ENCODE data around the gene HS3ST5. TPM values are rescaled to one million over a fixed set of nuclear protein-coding genes. Genes with fewer than 3 reads are reported as not detected.
"Not testable (repeated sequence)": the region's sequence is repeated elsewhere in the genome, so short reads cannot be mapped to it uniquely, and the experiment has no call there.

The HS3ST5 gene
- total RNA-seq, 3 donors from 2014 or later, result not detected

- H3K4me3 Mint-ChIP-seq, result not testable (repeated sequence)
Measured at GRCh38 chr6:114044566-114044965, 298.3 kb downstream of the HS3ST5 start.

DNA sequence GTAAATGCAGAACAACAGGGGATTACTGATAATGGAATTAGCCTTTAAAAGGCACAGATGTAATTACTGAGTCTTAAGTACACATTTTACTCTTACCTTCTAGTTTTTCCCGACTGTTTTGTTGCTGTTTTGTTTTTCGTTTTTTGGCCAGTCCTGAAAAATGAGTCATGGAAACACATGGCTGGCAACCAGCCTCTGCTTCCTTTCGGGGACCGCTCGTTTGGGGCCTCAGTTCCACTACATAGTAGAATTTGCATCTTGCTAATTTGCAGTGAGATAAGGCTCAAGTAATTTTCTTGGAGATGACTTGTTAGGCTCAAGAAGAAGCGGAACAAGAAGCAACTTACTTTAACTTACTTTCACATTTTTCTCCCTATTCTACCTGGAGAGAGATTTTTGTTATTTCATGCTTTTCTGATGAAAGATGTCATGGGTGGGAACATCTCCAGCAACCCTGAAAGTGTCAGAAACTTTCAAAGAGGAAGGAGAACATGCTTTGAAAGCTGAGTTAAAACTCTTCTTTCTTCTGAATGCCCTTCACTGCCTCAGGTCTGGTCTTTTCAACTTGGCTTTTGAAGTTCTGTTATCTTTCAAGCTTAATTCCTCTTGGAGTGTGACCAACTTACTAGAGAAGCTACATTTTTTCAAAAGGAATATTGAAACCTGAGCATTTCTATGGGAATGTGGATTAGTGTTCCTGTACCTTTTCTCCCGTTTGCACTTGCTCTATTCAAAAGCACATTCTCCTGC, 300.4 kb downstream of the HS3ST5 start:
- Mint-ChIP-seq H3K9me3 (no peaks in the 10 kb centered on the region), H3K4me1 (ENCODE audit: low read depth) (no peaks in the 10 kb centered on the region), H3K27me3 (ENCODE audit: low read depth) (no peaks in the 10 kb centered on the region), H3K36me3 (ENCODE audit: insufficient read depth) (no peaks in the 10 kb centered on the region), H3K4me3 (no peak overlapping the region)
- ATAC-seq (no peak), DNase-seq (no peak)

More at GRCh38 chr6:114044566-114044965, 298.3 kb downstream of the HS3ST5 start:
- not testable (repeated sequence) for ATAC-seq; H3K36me3 Mint-ChIP-seq (ENCODE audit: insufficient read depth); H3K27me3 Mint-ChIP-seq (ENCODE audit: low read depth); H3K4me1 Mint-ChIP-seq (ENCODE audit: low read depth); H3K9me3 Mint-ChIP-seq; DNase-seq

DNA sequence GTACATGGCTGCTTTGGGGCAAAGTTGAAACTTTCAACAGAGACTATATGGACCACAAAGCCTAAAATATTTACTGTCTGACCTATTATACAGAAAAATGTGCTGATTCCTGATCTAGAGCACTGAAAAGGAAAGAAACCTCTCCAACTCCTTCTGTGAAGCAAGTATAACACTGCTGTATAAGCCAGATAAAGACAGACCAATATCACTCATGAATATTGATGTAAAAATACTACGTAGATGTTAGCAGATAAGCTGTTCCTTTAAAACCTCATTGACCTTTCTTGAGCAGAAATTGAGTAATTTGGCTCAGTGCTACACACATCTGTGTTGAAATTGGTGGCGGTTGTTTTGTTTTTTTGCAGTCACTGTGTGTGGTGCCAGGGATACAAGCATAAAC, 302.0 kb downstream of the HS3ST5 start:
- ATAC-seq, result no peak
- Mint-ChIP-seq H3K36me3 (ENCODE audit: insufficient read depth) (no peaks in the 10 kb centered on the region), H3K9me3 (no peaks in the 10 kb centered on the region), H3K27me3 (ENCODE audit: low read depth) (no peaks in the 10 kb centered on the region), H3K4me1 (ENCODE audit: low read depth) (no peaks in the 10 kb centered on the region), H3K4me3 (no peak overlapping the region)
- DNase-seq, result no peak

GRCh38 chr6:114039841-114040240, 303.0 kb downstream of the HS3ST5 start:
- Mint-ChIP-seq H3K36me3 (ENCODE audit: insufficient read depth) (no peaks in the 10 kb centered on the region), H3K4me1 (ENCODE audit: low read depth) (no peaks in the 10 kb centered on the region), H3K9me3 (peaks cover 4% of the 10 kb centered on the region)

GRCh38 chr6:114033606-114034005, 309.2 kb downstream of the HS3ST5 start:
- H3K9me3 Mint-ChIP-seq, result peaks cover 4% of the 10 kb centered on the region
- no peak overlapping the region for H3K4me3 Mint-ChIP-seq
- ATAC-seq (no peak), DNase-seq (no peak)
- H3K4me1 Mint-ChIP-seq (ENCODE audit: low read depth), result no peaks in the 10 kb centered on the region
- H3K36me3 Mint-ChIP-seq (ENCODE audit: insufficient read depth), result no peaks in the 10 kb centered on the region
- H3K27me3 Mint-ChIP-seq (ENCODE audit: low read depth), result no peaks in the 10 kb centered on the region

More at GRCh38 chr6:114039841-114040240, 303.0 kb downstream of the HS3ST5 start:
- no peak overlapping the region for H3K4me3 Mint-ChIP-seq
- DNase-seq, result no peak
- ATAC-seq, result no peak
- no peaks in the 10 kb centered on the region for H3K27me3 Mint-ChIP-seq (ENCODE audit: low read depth)

DNA sequence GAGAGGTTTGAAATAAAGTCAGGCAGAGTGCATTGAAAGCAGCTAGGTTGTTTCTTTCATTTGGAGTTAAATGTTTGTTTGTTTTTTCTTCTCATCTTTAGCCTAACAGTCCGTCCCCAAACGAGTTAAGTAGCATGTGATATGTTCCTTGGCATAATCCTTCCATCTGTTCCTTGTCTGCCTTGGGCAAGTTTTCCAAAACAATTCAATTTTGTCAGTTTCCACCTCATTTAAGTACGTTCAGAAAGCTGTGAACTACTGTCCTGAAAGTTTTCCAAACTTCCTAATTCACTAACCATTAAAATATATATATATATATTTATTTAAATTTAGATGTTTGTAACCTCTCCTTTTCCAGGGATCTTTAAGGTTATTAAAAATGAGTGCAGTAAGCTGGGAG, 310.1 kb downstream of the HS3ST5 start:
- DNase-seq (no peak), ATAC-seq (no peak)
- peaks cover 4% of the 10 kb centered on the region for H3K9me3 Mint-ChIP-seq
- H3K4me3 Mint-ChIP-seq, result no peak overlapping the region
- H3K4me1 Mint-ChIP-seq (ENCODE audit: low read depth), result no peaks in the 10 kb centered on the region
- H3K36me3 Mint-ChIP-seq (ENCODE audit: insufficient read depth), result no peaks in the 10 kb centered on the region
- H3K27me3 Mint-ChIP-seq (ENCODE audit: low read depth), result no peaks in the 10 kb centered on the region

- ATAC-seq (no peak), DNase-seq (no peak)
- Mint-ChIP-seq H3K4me3 (no peak overlapping the region), H3K27me3 (ENCODE audit: low read depth) (peaks cover 2% of the 10 kb centered on the region), H3K36me3 (ENCODE audit: insufficient read depth) (no peaks in the 10 kb centered on the region), H3K9me3 (peaks cover 4% of the 10 kb centered on the region), H3K4me1 (ENCODE audit: low read depth) (no peaks in the 10 kb centered on the region)
Measured at GRCh38 chr6:114030767-114031166, 312.1 kb downstream of the HS3ST5 start.

DNA sequence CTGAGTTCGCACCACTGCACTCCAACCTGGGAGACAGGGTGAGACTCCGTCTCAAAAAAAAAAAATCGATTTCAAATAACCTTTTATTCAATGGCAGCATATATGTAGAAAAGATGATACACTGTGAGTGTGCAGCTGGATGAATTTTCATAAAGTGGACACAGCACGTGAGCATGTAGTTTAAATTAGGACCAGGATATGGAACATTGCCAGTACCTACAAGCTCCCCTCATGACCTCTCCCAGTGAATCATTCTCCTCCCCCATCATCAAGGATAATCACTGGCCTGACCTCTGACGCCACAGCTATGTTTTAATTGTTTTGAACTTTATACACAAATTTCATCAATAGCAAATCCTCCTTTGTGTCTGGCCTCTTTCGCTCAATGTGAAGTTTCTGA, 318.1 kb downstream of the HS3ST5 start:
- Mint-ChIP-seq H3K36me3 (ENCODE audit: insufficient read depth) (no peaks in the 10 kb centered on the region), H3K27me3 (ENCODE audit: low read depth) (peaks cover 2% of the 10 kb centered on the region), H3K4me1 (ENCODE audit: low read depth) (no peaks in the 10 kb centered on the region), H3K9me3 (no peaks in the 10 kb centered on the region), H3K4me3 (no peak overlapping the region)
- no peak for ATAC-seq
- no peak for DNase-seq

DNA sequence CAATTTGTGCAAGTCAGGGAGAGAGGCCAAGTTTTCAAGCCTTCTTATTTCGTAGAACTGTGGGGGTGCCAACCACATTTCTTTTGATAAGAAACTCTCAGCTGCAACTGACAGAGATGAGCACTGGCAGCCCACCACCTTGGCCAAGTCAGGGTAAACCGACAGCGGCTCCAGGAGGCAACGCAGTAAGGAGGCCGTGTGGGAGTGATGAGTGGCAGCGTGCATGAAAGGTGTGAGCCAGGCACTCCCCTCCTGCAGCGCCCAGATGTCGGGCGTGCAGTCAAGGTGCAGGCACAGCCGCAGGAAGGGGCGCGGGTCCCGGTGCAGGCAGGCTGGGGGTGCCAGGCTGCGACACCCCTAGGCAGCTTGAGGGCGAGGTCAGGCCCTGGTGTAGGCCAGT, 322.6 kb downstream of the HS3ST5 start:
- H3K4me3 Mint-ChIP-seq, result no peak overlapping the region
- no peak for DNase-seq
- H3K4me1 Mint-ChIP-seq (ENCODE audit: low read depth), result no peaks in the 10 kb centered on the region

DNA sequence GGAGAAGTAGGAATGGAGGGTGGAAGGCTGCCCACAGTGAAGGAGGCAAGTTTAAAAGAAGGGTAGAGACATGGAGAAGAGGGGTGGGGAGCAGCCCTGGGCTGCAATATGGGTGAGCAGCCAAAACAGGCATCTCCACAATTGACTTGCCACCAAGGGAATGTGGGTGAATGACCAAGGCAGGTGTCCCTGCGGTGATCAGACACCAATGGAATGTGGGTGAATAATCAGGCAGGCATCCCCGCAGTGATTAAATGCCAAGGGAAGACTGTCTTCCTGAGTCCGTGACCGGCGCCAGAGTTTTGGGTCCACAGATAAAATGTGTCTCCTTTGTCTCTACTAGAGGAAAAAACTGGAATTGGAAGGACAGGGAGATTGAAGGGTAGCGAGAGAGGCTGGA, 325.7 kb downstream of the HS3ST5 start:
- not testable (repeated sequence) for ATAC-seq; DNase-seq; H3K9me3 Mint-ChIP-seq; H3K4me3 Mint-ChIP-seq; H3K36me3 Mint-ChIP-seq (ENCODE audit: insufficient read depth); H3K4me1 Mint-ChIP-seq (ENCODE audit: low read depth); H3K27me3 Mint-ChIP-seq (ENCODE audit: low read depth)

More for the DNA sequence above, 322.6 kb downstream of the HS3ST5 start:
- ATAC-seq, result no peak
- Mint-ChIP-seq H3K27me3 (ENCODE audit: low read depth) (peaks cover 5% of the 10 kb centered on the region), H3K9me3 (no peaks in the 10 kb centered on the region), H3K36me3 (ENCODE audit: insufficient read depth) (no peaks in the 10 kb centered on the region)

- not testable (repeated sequence) for H3K9me3 Mint-ChIP-seq; DNase-seq; H3K27me3 Mint-ChIP-seq (ENCODE audit: low read depth); H3K36me3 Mint-ChIP-seq (ENCODE audit: insufficient read depth); H3K4me3 Mint-ChIP-seq; H3K4me1 Mint-ChIP-seq (ENCODE audit: low read depth); ATAC-seq
Measured at GRCh38 chr6:114014106-114014505, 328.7 kb downstream of the HS3ST5 start.

DNA sequence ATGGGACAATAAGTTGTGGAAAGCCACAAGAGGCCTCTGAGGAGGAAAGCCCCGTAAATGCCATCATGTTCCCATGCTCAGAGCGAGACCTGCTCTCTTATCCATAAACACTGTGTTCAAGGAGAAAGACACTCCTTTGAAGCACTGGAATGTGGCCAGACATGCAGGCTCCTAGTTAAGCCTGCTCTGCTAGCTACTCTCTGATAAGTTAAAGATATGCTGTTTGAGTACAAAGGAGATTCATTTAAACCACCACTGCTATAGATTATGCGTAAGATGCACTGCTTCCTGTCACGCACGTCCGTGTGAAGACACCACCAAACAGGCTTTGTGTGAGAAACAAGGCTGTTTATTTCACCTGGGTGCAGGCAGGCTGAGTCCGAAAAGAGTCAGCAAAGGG, 331.3 kb downstream of the HS3ST5 start:
- H3K27me3 Mint-ChIP-seq (ENCODE audit: low read depth); H3K4me3 Mint-ChIP-seq; DNase-seq; H3K9me3 Mint-ChIP-seq; H3K4me1 Mint-ChIP-seq (ENCODE audit: low read depth); H3K36me3 Mint-ChIP-seq (ENCODE audit: insufficient read depth): not testable (repeated sequence)
- ATAC-seq, result peak in 1 of 2 donors; percentile 34

DNA sequence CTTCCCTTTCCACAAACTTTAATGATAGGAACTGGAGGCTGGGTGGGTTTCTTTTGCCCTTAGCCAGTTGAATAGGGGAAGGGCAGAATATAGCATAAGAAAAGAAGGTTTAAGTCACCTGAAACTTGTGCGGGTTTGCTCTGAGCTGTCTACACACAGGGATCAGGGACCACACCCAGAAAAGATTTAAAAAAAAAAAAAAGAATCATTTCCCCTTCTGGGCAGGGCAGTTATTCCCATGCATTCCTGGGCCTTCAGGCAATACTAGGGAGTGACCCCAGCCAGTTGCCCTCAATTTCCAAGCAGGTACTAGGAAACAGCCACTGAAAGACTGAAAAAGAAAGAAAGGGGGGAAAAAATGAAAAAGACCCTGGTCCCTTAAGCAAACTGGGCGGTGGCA, 332.3 kb downstream of the HS3ST5 start:
- no peak for DNase-seq

DNA sequence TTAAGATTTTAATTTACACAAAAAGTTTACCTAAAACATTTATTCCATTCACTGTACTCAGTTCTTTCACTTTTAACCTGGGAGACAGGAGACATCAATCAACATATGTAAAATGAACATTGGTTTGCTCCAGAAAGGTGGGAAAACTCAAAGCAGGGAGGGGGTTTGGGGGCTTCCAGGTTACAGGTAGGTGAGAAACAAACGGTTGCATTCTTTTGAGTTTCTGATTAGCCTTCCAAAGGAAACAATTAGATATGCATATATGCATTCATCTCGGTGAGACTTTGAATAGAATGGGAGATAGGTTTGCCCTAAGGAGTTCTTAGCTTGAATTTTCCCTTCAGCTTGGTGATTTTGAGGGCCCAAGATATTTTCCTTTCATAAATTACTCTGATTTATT, 333.6 kb downstream of the HS3ST5 start:
- peaks cover 10% of the 10 kb centered on the region for H3K4me1 Mint-ChIP-seq (ENCODE audit: low read depth)
- H3K27me3 Mint-ChIP-seq (ENCODE audit: low read depth), result peaks cover 7% of the 10 kb centered on the region

More for the DNA sequence above, 332.3 kb downstream of the HS3ST5 start:
- Mint-ChIP-seq H3K4me3 (no peak overlapping the region), H3K4me1 (ENCODE audit: low read depth) (peaks cover 10% of the 10 kb centered on the region), H3K27me3 (ENCODE audit: low read depth) (peaks cover 2% of the 10 kb centered on the region), H3K36me3 (ENCODE audit: insufficient read depth) (no peaks in the 10 kb centered on the region), H3K9me3 (no peaks in the 10 kb centered on the region)
- no peak for ATAC-seq

GRCh38 chr6:114008331-114008730, 334.5 kb downstream of the HS3ST5 start:
- peaks cover 10% of the 10 kb centered on the region for H3K27me3 Mint-ChIP-seq (ENCODE audit: low read depth)
- ATAC-seq (no peak), DNase-seq (no peak)
- no peaks in the 10 kb centered on the region for H3K36me3 Mint-ChIP-seq (ENCODE audit: insufficient read depth)
- no peaks in the 10 kb centered on the region for H3K9me3 Mint-ChIP-seq
- no peak overlapping the region for H3K4me3 Mint-ChIP-seq
- H3K4me1 Mint-ChIP-seq (ENCODE audit: low read depth), result peaks cover 10% of the 10 kb centered on the region

More for the DNA sequence above, 333.6 kb downstream of the HS3ST5 start:
- Mint-ChIP-seq H3K9me3 (no peaks in the 10 kb centered on the region), H3K36me3 (ENCODE audit: insufficient read depth) (no peaks in the 10 kb centered on the region), H3K4me3 (no peak overlapping the region)
- ATAC-seq (no peak), DNase-seq (no peak)

Data from activated T-cell treated with anti-CD3 and anti-CD28 coated beads, Interleukin-2, amount 50 U/mL, for 4 hours (primary cell).